ENCODE measurements around the gene SNAI3.

The SNAI3 gene

DNA sequence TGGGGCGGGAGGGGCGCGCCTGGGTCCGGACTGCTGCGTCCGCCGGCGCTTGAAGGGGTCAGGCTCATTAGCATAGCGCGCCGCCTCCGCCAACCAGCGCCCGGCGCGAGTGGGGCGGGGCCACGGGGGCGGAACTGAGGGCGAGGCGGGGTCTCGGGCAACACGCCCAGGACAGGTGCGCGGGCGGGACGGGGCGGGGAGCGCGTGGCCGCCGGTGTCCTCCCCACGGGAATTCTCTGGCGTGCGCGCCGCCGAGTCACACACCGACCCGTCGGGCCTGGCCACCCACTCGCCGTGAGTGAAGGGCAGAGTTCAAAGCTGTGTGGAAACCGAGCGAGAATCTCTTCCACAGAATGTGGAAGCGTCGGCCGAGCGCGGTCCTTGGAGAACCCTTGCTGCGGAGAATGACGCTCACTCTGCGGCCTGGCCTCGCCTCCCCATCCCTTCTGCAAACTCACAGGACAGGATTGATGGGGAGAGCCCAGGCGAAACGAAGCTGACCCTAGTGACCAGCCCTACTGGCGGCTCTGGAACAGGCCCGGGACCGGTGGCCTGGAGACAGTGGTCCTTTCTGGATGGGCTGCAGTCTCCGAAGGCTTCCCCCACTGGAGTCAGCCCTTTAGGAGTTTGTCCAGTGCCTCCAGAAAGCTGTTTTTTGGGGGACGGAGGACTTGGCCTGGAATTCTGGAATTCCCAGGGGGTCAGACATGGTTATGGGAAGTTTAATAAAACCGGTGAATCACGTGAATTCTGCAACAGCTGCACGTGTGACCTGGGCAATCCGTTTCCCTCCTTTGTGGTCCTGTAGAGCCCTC is at the start of gene SNAI3:
Gene SNAI3, minus strand, starts transcription at position 69 of the 815 bp plus-strand sequence. CDS start 101 bp downstream, outside the sequence.
- peak; percentile 84 to 85 for DNase-seq (ENCODE audit: low read depth in 2 of 2)

GRCh38 chr16:88736088-88736487 is 49.8 kb upstream of the SNAI3 start:
- DNase-seq (ENCODE audit: low read depth in 2 of 2), result no peak

DNA sequence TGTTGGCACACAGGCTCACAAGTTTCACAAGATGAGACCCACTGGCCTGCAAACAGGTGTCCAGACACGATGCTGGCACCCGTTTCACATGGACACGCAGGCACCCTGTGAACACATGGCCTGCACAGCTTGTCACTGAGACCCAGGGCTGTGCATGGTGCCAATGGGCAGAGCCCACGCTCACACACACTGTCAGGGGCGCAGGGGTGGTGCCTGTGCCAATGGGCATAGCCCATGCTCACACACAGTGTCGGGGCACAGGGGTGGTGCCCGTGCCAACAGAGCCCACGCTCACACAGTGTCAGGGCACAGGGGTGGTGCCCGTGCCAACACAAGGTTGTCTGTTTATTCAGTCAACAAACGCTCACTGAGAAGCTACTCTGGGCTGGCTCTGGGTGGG is 49.3 kb upstream of the SNAI3 start:
- DNase-seq (ENCODE audit: low read depth in 2 of 2), result no peak

- DNase-seq (ENCODE audit: low read depth in 2 of 2), result no peak
Observed at GRCh38 chr16:88735121-88735520, 48.8 kb upstream of the SNAI3 start.

- no peak for DNase-seq (ENCODE audit: low read depth in 2 of 2)
Observed at GRCh38 chr16:88734361-88734728, 48.0 kb upstream of the SNAI3 start.

DNA sequence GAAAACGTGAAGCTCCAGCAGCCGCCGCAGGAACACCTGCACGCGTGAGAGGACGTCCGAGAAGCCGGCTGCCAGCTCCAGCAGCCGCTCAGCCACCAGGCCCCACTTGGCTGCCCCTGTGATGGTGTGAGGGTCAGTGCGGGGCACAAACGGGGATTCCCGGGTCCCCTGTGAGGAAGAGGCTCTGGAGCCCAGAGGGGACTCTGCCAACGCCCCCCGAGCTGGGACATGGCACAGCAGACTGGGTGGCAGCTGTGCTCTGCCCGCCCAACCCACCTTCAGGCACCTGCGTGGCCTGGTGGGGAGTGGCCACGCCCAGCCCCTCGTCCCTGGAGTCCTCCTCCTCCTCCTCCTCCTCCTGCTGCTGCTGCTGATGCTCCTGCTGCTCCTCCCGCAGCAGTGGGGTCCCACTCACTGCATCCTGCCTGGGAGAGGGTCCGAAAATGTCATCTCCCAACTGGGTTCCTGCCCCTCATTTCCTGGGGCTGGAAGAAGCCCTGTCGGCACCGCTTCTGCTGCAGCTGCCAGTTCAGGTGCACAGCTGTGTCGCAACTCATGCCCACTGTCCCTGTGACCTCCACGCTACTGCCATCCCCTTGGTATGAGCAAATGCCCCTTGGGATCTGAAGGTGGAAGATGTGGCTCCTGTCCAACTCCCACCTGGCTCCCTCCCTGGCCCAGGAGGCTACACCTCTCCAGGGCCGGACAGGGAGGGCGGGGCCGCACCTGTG is 47.5 kb upstream of the SNAI3 start:
- no peak for DNase-seq (ENCODE audit: low read depth in 2 of 2)

DNA sequence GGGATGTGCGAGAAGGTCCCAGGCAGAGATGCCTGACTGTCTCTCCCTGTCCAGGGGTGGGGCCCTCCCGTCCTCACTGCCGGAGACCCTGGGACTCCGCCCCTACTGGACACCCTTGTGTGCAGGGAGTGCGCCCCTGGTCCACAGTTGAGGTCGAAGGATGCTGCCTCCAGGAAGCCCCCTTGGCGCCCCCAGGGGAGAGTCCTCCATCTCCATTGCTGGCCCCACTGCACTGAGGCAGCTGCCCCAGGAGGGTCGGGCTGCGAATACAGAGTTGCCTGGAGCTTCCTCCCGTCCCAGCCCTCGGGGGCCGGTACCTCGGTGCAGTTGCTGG is 46.6 kb upstream of the SNAI3 start:
- DNase-seq (ENCODE audit: low read depth in 2 of 2), result no peak

GRCh38 chr16:88732172-88732960 is 46.1 kb upstream of the SNAI3 start:
- no peak for DNase-seq (ENCODE audit: low read depth in 2 of 2)

- no peak for DNase-seq (ENCODE audit: low read depth in 2 of 2)
Observed at GRCh38 chr16:88731699-88732098, 45.4 kb upstream of the SNAI3 start.

GRCh38 chr16:88730632-88731607 is 44.6 kb upstream of the SNAI3 start:
- DNase-seq (ENCODE audit: low read depth in 2 of 2), result no peak

- no peak for DNase-seq (ENCODE audit: low read depth in 2 of 2)
Observed at GRCh38 chr16:88727871-88728270, 41.6 kb upstream of the SNAI3 start.

DNA sequence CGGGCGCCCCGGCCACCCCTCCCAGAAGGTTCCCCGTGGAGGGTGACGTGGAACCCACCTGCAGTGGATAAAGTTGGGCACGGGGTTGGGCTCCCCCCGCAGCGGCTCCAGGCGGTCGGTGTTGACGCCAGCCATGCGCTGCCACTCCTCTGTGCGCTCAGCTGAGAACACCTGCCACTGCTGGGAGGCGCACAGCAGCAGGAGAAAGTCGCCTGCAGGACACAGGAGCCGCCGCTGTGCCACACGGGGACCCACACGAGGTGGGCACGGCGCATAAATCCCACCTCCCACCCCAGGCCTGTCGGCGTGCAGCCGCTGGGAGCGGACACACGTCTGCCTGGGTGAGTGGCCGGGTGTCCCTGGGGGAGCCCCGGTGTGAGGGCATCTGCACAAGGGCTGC is 40.7 kb upstream of the SNAI3 start:
- no peak for DNase-seq (ENCODE audit: low read depth in 2 of 2)

GRCh38 chr16:88726408-88726749 is 40.1 kb upstream of the SNAI3 start:
- no peak for DNase-seq (ENCODE audit: low read depth in 2 of 2)

DNA sequence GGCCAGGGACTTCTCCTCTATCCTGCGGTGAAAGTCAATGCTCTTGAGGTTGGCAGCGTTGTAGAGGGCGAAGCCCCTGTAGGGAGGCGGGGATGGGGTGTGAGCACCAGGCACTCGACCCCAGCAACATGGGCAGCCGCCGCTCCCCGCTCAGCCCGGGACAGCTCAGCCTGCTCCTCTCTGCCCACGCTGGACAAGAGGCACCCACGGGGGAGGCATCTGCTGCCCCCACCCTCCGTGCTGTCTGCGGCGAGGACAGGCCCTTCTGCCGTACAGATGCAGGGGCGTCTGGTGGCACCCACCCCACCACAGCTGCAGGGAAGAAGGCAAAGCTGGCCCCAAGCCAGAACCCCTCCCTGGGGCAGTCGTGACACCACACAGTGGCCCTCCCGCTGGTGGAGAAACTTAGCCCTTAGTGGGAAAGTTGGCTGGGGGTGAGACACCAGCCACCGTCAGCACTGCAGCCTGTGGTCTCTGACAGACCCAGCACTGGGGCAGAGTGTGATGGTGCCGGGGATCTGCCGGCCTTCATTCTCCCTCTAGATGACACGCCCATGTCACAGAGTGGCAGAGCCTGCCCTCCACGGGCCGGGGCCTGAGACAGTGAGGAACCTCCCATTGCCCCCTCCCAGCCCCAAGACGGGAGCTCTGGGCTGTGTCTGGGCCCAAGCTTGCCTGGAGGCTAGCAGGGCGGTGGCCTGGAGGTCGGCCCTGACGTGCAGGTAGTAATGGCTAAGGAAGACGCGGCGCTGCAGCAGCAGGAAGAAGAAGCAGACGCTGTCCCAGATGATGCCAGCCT is 39.5 kb upstream of the SNAI3 start:
- no peak for DNase-seq (ENCODE audit: low read depth in 2 of 2)

DNA sequence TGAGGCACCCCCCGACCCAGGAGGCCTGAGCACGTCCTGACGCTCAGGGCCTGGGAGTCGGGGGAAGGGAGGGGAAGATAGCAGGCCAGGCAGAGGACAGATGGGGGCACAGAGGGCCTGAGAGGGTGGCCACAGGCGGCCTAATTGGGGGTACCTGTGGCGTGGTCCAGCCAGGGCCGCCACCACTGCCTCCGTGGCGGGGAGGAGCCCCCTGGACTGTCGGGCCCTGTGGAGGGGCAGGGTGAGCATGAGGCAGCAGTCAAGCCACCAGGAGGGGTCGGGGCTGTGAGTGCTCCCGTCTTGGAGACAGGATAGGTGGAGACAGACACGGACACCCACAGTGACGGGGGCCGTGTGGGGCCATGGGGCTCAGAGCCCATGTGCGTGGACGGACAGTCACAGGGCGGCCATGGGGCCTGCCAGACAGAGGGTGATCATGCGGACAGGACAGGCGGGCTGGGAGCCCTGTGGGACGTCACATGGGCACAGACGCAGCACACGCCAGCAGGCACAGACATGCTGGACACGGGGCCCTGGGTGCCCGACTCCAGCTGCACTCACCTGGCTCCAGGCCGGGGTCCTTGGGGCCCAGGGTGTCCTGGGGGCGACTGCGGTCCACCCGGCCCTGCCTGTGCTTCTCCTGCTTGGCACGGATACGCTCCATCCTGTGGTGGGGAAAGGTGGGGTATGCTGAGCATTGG is 38.7 kb upstream of the SNAI3 start:
- no peak for DNase-seq (ENCODE audit: low read depth in 2 of 2)

DNA sequence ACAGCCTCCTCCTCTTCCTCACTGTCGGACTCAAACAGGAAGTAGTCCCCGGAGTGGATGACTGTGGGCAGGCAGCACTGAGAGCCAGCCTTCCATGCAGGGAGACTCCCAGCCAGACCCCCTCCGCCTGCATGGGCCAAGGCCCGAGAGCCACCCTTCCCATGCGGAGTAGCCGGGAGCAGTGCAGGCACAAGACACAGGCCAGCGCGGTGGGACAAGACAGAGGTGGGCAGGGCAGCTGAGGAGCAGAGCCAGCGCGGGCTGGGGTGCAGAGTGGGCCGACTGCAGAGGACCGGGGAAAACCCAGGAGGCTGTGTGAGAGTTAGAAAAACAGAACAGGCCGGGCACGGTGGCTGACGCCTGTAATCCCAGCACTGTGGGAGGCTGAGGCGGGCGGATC is 37.6 kb upstream of the SNAI3 start:
- no peak for DNase-seq (ENCODE audit: low read depth in 2 of 2)

DNA sequence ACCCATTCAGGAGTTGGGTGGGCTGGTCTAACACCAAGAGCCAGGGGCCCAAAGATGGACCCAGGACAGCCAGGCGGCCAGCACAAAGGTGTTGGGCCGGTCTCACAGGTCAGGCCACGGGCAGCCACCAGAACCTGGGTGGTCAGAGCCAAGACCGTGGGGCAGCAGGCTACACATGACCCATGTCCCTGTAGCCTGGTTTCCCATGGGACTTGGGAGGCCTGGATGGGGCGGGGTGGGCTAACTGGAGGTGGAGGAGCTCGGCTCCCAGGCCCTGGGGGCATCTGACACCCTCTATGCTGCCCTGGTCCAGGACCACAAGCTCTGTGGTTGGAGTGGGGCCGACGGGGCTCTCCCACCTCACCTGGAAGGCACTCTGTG is 37.2 kb upstream of the SNAI3 start:
- no peak for DNase-seq (ENCODE audit: low read depth in 2 of 2)

GRCh38 chr16:88722784-88723506 is 36.6 kb upstream of the SNAI3 start:
- DNase-seq (ENCODE audit: low read depth in 2 of 2), result no peak
